Spleen (tissue), 11 donors: Measurements from ENCODE around the gene IRAK1. TPM values are rescaled to one million over a fixed set of nuclear protein-coding genes. Genes with fewer than 3 reads are reported as not detected.
A peak's percentile ranks its signal among the peaks of the same experiment; 100 is the strongest.

Experiments used
- DNase-seq: peaks from one replicate; pipeline ENCODE4 v3.0.0-alpha.2; 2020
- H3K27ac ChIP-seq, 8 donors: fragments of 200-600 bp; sonication (generic) in 7 of 8; 1 replicate in 4 of 8; 2 replicates in 4 of 8; pipeline versions ENCODE4 v1.5.0 to v1.8.0; 2016 to 2021; ENCODE audit warnings: inconsistent platforms in 4 of 8, mild to moderate bottlenecking in 4 of 8, moderate library complexity in 1 of 8
- H3K27me3 ChIP-seq, 7 donors: fragments of 200-600 bp; sonication (generic) in 6 of 7; replicated peaks in 1 of 7; 1 replicate in 4 of 7; 2 replicates in 3 of 7; pipeline versions ENCODE4 v1.5.0 to v1.8.0; 2016 to 2021; ENCODE audit warnings: inconsistent platforms in 3 of 7, mild to moderate bottlenecking in 1 of 7
- H3K36me3 ChIP-seq, 6 donors: fragments of 200-600 bp; sonication (generic) in 5 of 6; 1 replicate in 4 of 6; 2 replicates in 2 of 6; pipeline versions ENCODE4 v1.5.0 to v1.8.0; 2016 to 2021; ENCODE audit warnings: inconsistent platforms in 2 of 6
- H3K4me1 ChIP-seq, 6 donors: fragments of 200-600 bp; sonication (generic) in 5 of 6; 1 replicate in 3 of 6; 2 replicates in 3 of 6; pipeline versions ENCODE4 v1.5.0 to v1.8.0; 2016 to 2021; ENCODE audit warnings: inconsistent platforms in 3 of 6
- H3K4me3 ChIP-seq, 8 donors: fragments of 200-600 bp; sonication (generic) in 7 of 8; 1 replicate in 4 of 8; 2 replicates in 4 of 8; pipeline versions ENCODE4 v1.5.0 to v1.8.0; 2016 to 2021; ENCODE audit warnings: inconsistent platforms in 4 of 8, mild to moderate bottlenecking in 4 of 8, moderate library complexity in 2 of 8
- H3K9me3 ChIP-seq, 8 donors: fragments of 200-600 bp; sonication (generic) in 7 of 8; 1 replicate in 4 of 8; 2 replicates in 4 of 8; pipeline versions ENCODE4 v1.5.0 to v1.8.0; 2016 to 2021; ENCODE audit warnings: inconsistent platforms in 4 of 8
- POLR2A ChIP-seq, 3 donors: fragments of 450-650 bp; IDR thresholded peaks; one replicate each; pipeline ENCODE4 v1.5.1; 2017; ENCODE audit warnings: antibody characterized with exemption in 3 of 3, mild to moderate bottlenecking in 1 of 3
- POLR2AphosphoS5 ChIP-seq, 3 donors: sonication (generic); formaldehyde crosslinking; IDR thresholded peaks; one replicate each; pipeline ENCODE4 v1.5.1; 2017; ENCODE audit warnings: antibody characterized with exemption in 3 of 3
- WGBS, 5 donors: extraction: QIAGEN DNeasy Blood & Tissue Kit in 3 of 5; methylation state at CpG; one replicate each; pipeline versions ENCODE4 v1.1.5 to v1.1.7; 2013 to 2018; 5-methylcytosine and 5-hydroxymethylcytosine counted together
- intact Hi-C: fragments of 100-400 bp; cut with DNase I; formaldehyde crosslinking; loops from one replicate; pipeline ENCODE4 v1.15.0; 2023; ENCODE audit warnings: low total_unique reads
- polyA plus RNA-seq, 3 donors: library from polyadenylated mRNA; stranded (reverse); fragments of 200-250 nt; gene quantifications; one replicate each; pipeline ENCODE4 v1.2.1, GENCODE V29; 2013
- total RNA-seq, 7 donors: library from RNA; depleted of rRNA in 3 of 7; stranded (reverse); fragments of >200 nt in 3 of 7; fragmentation: NEBNext Ultra II Directional in 4 of 7; extraction: Animal tissue kit (Norgen Biotek cat#: 25700) in 4 of 7; gene quantifications; one replicate each; pipeline versions ENCODE4 v1.1.0 to v1.2.1, GENCODE V29; 2016 to 2021
- TF ChIP-seq, protein P1 (sequence below), 11 experiments: fragments of 200-600 bp in 7 of 11; fragments of 450-650 bp in 4 of 11; sonication (generic) in 4 of 11; IDR thresholded peaks in 8 of 11; conservative IDR thresholded peaks in 3 of 11; 1 replicate in 7 of 11; 2 replicates in 4 of 11; pipeline versions ENCODE4 v1.4.0 to v1.8.0; 2016 to 2021; ENCODE audit warnings: antibody characterized with exemption in 11 of 11, inconsistent platforms in 4 of 11, mild to moderate bottlenecking in 1 of 11
- donor health status: healthy with polysubstance abuse.
- donor health status: DM: no; HTN: no; CAD: no; lungs with moderate emphysema.
- donor health status: DM: no; HTN: no; CAD: no.
- donor health status: Bipolar disorder and iron deficiency.
- donor health status: healthy.
- donor health status: DM: no; HTN: no; CAD: no.
- donor health status: DM: yes; HTN: yes; CAD: no.

IRAK1 gene
- total and polyA plus RNA-seq, 10 donors = 46.4 to 118 (median 90.0) TPM

DNA sequence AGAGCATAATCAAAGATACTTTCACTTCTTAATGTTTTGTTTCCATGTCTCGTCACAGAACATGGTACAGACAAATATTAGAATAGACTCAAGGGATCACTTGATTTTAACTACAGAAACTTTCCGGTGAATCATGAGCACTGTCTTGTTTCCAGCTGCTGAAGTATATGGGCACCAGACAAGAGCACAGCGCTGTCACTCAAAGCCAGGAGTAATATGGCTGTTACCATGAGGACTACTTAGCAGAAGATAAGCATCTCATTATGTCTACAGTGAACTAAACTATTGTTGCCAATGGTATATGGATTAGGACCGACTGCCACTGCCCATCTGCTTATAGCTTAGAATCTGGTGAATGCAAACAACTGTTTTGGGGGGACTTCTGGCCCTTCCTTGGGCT lies 43.5 kb upstream of the IRAK1 start:
- Histone ChIP-seq H3K27me3 (peaks cover 0 to 6% (median 0%) of the 10 kb centered on the region in 7 donors), H3K27ac (peak overlapping the region in 1 of 8 donors; percentile 11), H3K36me3 (peaks cover 0 to 7% (median under 1%) of the 10 kb centered on the region in 6 donors), H3K4me3 (no peak overlapping the region), H3K9me3 (no peaks in the 10 kb centered on the region), H3K4me1 (peaks cover 0 to 100% (median 60%) of the 10 kb centered on the region in 6 donors)
- 76 to 93% (median 81%) methylated on average over 4 of the region's 4 CpGs for WGBS, 5 donors
- TF ChIP-seq POLR2A (IDR thresholded peaks at IDR 0.05) = no peak
- no peak for TF ChIP-seq POLR2AphosphoS5 (IDR thresholded peaks at IDR 0.05)
- TF ChIP-seq, protein P1, sequence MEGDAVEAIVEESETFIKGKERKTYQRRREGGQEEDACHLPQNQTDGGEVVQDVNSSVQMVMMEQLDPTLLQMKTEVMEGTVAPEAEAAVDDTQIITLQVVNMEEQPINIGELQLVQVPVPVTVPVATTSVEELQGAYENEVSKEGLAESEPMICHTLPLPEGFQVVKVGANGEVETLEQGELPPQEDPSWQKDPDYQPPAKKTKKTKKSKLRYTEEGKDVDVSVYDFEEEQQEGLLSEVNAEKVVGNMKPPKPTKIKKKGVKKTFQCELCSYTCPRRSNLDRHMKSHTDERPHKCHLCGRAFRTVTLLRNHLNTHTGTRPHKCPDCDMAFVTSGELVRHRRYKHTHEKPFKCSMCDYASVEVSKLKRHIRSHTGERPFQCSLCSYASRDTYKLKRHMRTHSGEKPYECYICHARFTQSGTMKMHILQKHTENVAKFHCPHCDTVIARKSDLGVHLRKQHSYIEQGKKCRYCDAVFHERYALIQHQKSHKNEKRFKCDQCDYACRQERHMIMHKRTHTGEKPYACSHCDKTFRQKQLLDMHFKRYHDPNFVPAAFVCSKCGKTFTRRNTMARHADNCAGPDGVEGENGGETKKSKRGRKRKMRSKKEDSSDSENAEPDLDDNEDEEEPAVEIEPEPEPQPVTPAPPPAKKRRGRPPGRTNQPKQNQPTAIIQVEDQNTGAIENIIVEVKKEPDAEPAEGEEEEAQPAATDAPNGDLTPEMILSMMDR (IDR thresholded peaks at IDR 0.05 in 8 of 11, conservative IDR thresholded peaks at IDR 0.05 in 3 of 11) = no peak
- DNase-seq = no peak
- intact Hi-C loops = no loop called here

DNA sequence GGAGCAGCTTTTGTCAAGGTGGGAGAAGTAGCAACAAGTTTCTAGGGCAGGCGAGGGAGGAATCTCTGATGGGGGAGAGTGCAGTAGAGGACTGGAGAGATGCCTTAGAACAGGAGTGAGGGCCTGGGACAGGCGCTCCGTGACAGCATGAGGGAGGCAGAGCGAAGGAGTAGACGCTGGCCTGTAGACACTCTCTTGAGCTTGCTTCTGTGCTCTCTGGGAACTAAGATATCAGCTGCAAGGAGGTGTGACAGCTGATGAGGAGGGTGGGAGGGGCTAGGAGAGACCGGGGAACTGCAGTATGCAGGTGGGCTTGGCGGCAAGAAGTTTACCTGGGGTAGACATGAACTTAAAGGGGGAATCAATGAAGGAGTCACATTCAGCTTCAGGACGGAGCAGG lies 42.1 kb upstream of the IRAK1 start:
- peak overlapping the region in 1 of 8 donors; percentile 56 for H3K27ac ChIP-seq
- DNase-seq = no peak
- peaks cover 0 to 6% (median 0%) of the 10 kb centered on the region in 7 donors for H3K27me3 ChIP-seq
- H3K4me3 ChIP-seq = no peak overlapping the region
- H3K36me3 ChIP-seq = peaks cover 0 to 17% (median 4%) of the 10 kb centered on the region in 6 donors
- peaks cover 0 to 100% (median 59%) of the 10 kb centered on the region in 6 donors for H3K4me1 ChIP-seq
- no peak for TF ChIP-seq POLR2AphosphoS5 (IDR thresholded peaks at IDR 0.05)
- TF ChIP-seq, protein P1 (IDR thresholded peaks at IDR 0.05 in 8 of 11, conservative IDR thresholded peaks at IDR 0.05 in 3 of 11) = no peak
- TF ChIP-seq POLR2A (IDR thresholded peaks at IDR 0.05) = no peak
- WGBS, 5 donors = 77 to 91% (median 86%) methylated on average over 8 of the region's 8 CpGs
- intact Hi-C loops = no loop called here
- no peaks in the 10 kb centered on the region for H3K9me3 ChIP-seq

DNA sequence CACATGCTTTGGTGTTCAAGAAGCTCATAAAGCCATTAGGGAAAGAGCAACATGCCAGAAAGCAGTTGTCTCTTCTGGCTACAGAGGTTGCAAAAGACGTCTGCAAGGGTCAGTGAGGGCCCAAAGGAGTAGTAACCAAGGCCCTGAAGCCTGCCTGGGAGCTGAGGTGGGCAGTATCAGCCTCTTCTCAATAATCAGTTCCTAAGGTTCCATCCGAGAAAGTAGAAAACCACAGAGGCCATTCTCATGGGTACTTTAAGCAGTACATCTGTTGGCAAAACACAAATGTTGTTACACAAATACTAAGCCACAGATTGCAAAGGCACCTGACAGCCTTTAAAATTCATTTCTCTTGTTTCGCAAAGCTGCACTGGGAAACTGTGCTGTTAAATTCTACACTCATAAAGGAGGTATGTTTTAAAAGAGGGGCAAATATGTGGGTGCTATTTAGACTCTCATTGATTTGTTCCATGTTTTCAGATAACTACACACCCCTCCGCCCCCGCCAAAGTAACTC lies 40.1 kb upstream of the IRAK1 start:
- Histone ChIP-seq H3K4me1 (peaks cover 0 to 90% (median 53%) of the 10 kb centered on the region in 6 donors), H3K4me3 (no peak overlapping the region), H3K9me3 (no peaks in the 10 kb centered on the region), H3K36me3 (peaks cover 0 to 35% (median 4%) of the 10 kb centered on the region in 6 donors), H3K27me3 (peaks cover 0 to 6% (median 0%) of the 10 kb centered on the region in 7 donors), H3K27ac (peak overlapping the region in 2 of 8 donors; percentile 31 to 56)
- intact Hi-C loops = no loop called here
- 61 to 80% (median 71%) methylated on average over 5 of the region's 5 CpGs for WGBS, 5 donors
- no peak for TF ChIP-seq POLR2AphosphoS5 (IDR thresholded peaks at IDR 0.05)
- TF ChIP-seq, protein P1 (IDR thresholded peaks at IDR 0.05 in 8 of 11, conservative IDR thresholded peaks at IDR 0.05 in 3 of 11) = no peak
- no peak for TF ChIP-seq POLR2A (IDR thresholded peaks at IDR 0.05)
- no peak for DNase-seq

DNA sequence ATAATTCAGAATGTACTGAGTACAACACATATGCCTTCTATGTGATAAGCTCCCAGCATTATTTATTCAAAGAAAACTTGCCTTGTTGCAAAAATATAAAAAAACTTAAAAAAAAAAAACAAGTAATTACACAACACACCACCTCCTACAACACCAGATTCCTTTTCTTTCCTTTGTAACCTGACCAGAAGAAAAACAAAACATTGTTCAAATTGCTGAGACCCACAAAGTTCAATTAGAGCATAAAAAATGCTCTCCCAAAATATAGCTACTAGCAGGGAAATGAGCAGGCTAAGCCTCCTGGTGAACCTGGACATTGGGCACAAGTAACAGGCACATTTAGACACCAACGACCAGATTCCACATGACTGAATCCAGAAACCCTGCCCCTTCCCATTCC lies 39.5 kb upstream of the IRAK1 start:
- Histone ChIP-seq H3K4me1 (peaks cover 0 to 84% (median 50%) of the 10 kb centered on the region in 6 donors), H3K9me3 (no peaks in the 10 kb centered on the region), H3K27me3 (peaks cover 0 to 10% (median 0%) of the 10 kb centered on the region in 7 donors), H3K4me3 (no peak overlapping the region), H3K27ac (peak overlapping the region in 2 of 8 donors; percentile 31 to 56), H3K36me3 (peaks cover 0 to 41% (median 4%) of the 10 kb centered on the region in 6 donors)
- intact Hi-C loops = no loop called here
- TF ChIP-seq, protein P1 (IDR thresholded peaks at IDR 0.05 in 8 of 11, conservative IDR thresholded peaks at IDR 0.05 in 3 of 11) = no peak
- no peak for TF ChIP-seq POLR2A (IDR thresholded peaks at IDR 0.05)
- TF ChIP-seq POLR2AphosphoS5 (IDR thresholded peaks at IDR 0.05) = no peak
- no peak for DNase-seq
- 29 to 64% (median 42%) methylated on average over 1 of the region's 1 CpG for WGBS, 5 donors
